HFFc6 (cell line): ENCODE data around the gene NRAP. TPM values are rescaled to one million over a fixed set of nuclear protein-coding genes. Genes with fewer than 3 reads are reported as not detected.

ENCODE experiments used
- DNase-seq: peaks from one replicate; pipeline ENCODE4 v3.0.0-alpha.2; 2018
- H3K27ac Mint-ChIP-seq: 2 replicates; pipeline ENCODE4 v1.8.0; 2020; ENCODE audit warnings: mild to moderate bottlenecking, mixed read lengths
- H3K27me3 Mint-ChIP-seq: 2 replicates; pipeline ENCODE4 v1.8.0; 2021; ENCODE audit warnings: mild to moderate bottlenecking, moderate library complexity, mixed read lengths; ENCODE audit not compliant: insufficient read depth
- H3K36me3 Mint-ChIP-seq: 2 replicates; pipeline ENCODE4 v1.8.0; 2021; ENCODE audit warnings: low read depth, mixed read lengths
- H3K4me1 Mint-ChIP-seq: 2 replicates; pipeline ENCODE4 v1.8.0; 2020; ENCODE audit warnings: low read depth, mixed read lengths
- H3K4me3 Mint-ChIP-seq: 2 replicates; pipeline ENCODE4 v1.8.0; 2020; ENCODE audit warnings: mild to moderate bottlenecking, moderate library complexity, mixed read lengths
- H3K9me3 Mint-ChIP-seq: 2 replicates; pipeline ENCODE4 v1.8.0; 2020; ENCODE audit warnings: mild to moderate bottlenecking, mixed read lengths
- CTCF ChIP-seq: fragments of 200-600 bp; sonication (generic); IDR thresholded peaks from 2 replicates; pipeline ENCODE4 v1.5.0; 2021; ENCODE audit warnings: antibody characterized with exemption, mild to moderate bottlenecking
- total RNA-seq, 6 experiments: library from RNA; stranded (reverse); fragmentation: NEBNext Ultra II Directional; extraction: Animal tissue kit (Norgen Biotek cat#: 25700); gene quantifications; 2 replicates in 1 of 6; 3 replicates in 5 of 6; pipeline ENCODE4 v1.2.3, GENCODE V29; 2021

Gene NRAP
- total RNA-seq, 6 experiments from 2014 or later, result not detected

GRCh38 chr10:113709221-113709838 is 45.5 kb upstream of the NRAP start:
- Mint-ChIP-seq H3K4me3 (peak overlapping the region; percentile 78), H3K27me3 (no peaks in the 10 kb centered on the region), H3K9me3 (no peaks in the 10 kb centered on the region), H3K4me1 (peaks cover 53% of the 10 kb centered on the region), H3K27ac (peak overlapping the region; percentile 90), H3K36me3 (no peaks in the 10 kb centered on the region)
- no peak for TF ChIP-seq CTCF
- DNase-seq, result peak; percentile 77

- no peaks in the 10 kb centered on the region for H3K9me3 Mint-ChIP-seq
- H3K4me1 Mint-ChIP-seq, result peaks cover 56% of the 10 kb centered on the region
- peak overlapping the region; percentile 90 for H3K27ac Mint-ChIP-seq
- H3K27me3 Mint-ChIP-seq, result no peaks in the 10 kb centered on the region
- peak overlapping the region; percentile 78 for H3K4me3 Mint-ChIP-seq
- no peak for DNase-seq
- no peaks in the 10 kb centered on the region for H3K36me3 Mint-ChIP-seq
- TF ChIP-seq CTCF, result no peak
Measured at GRCh38 chr10:113708640-113709039, 44.8 kb upstream of the NRAP start.

- H3K27ac Mint-ChIP-seq, result no peak overlapping the region
- H3K4me3 Mint-ChIP-seq, result no peak overlapping the region
- no peaks in the 10 kb centered on the region for H3K9me3 Mint-ChIP-seq
- H3K4me1 Mint-ChIP-seq, result peaks cover 56% of the 10 kb centered on the region
- H3K27me3 Mint-ChIP-seq, result no peaks in the 10 kb centered on the region
- no peak for DNase-seq
- TF ChIP-seq CTCF, result no peak
- no peaks in the 10 kb centered on the region for H3K36me3 Mint-ChIP-seq
Measured at GRCh38 chr10:113706623-113707022, 42.8 kb upstream of the NRAP start.

- Mint-ChIP-seq H3K36me3 (no peaks in the 10 kb centered on the region), H3K27me3 (no peaks in the 10 kb centered on the region), H3K9me3 (no peaks in the 10 kb centered on the region), H3K4me3 (no peak overlapping the region), H3K27ac (no peak overlapping the region), H3K4me1 (peaks cover 47% of the 10 kb centered on the region)
- DNase-seq, result no peak
- peak; percentile 24; the same call in 1 of the 2 replicates for TF ChIP-seq CTCF
Measured at GRCh38 chr10:113705344-113705652, 41.5 kb upstream of the NRAP start.

GRCh38 chr10:113704637-113705343 is 40.9 kb upstream of the NRAP start:
- H3K9me3 Mint-ChIP-seq, result no peaks in the 10 kb centered on the region
- peaks cover 42% of the 10 kb centered on the region for H3K4me1 Mint-ChIP-seq
- no peaks in the 10 kb centered on the region for H3K27me3 Mint-ChIP-seq
- no peak overlapping the region for H3K27ac Mint-ChIP-seq
- DNase-seq, result peak; percentile 22
- TF ChIP-seq CTCF, result peak; percentile 88
- no peaks in the 10 kb centered on the region for H3K36me3 Mint-ChIP-seq
- no peak overlapping the region for H3K4me3 Mint-ChIP-seq
